Tibial nerve (tissue), 3 donors: ENCODE data around the gene CCDC9B.

ENCODE experiments used
- POLR2A ChIP-seq, 2 donors: fragments of 450-650 bp; IDR thresholded peaks; one replicate each; pipeline ENCODE4 v1.6.1; 2017; ENCODE audit warnings: antibody characterized with exemption in 2 of 2, mild to moderate bottlenecking in 2 of 2, moderate library complexity in 2 of 2
- TF ChIP-seq, protein P1 (sequence below), 5 experiments: fragments of 200-600 bp in 3 of 5; fragments of 450-650 bp in 2 of 5; sonication (generic) in 3 of 5; IDR thresholded peaks; one replicate each; pipeline ENCODE4 v1.5.1; 2016 to 2019; ENCODE audit warnings: antibody characterized with exemption in 5 of 5, mild to moderate bottlenecking in 3 of 5, moderate library complexity in 2 of 5

DNA sequence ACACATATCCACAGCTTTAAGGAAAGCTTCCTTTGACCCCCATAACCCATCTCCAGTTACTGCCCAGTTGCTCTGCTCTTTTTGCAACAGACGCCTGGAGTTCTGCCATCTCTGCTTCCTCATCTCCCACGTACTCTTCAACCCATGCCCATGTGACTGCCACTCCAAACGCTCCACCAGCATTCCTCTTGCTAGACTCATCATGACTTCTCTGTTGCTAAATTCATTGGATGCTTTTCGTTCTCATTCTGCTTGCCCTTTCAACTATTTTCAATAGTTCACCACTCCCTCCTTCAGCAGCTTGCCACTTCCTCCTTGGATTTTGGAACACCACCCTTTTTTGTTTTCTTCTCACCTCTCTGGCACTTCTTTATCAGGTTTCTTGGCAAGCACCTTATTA lies 39.1 kb upstream of the CCDC9B start:
- TF ChIP-seq, protein P1, sequence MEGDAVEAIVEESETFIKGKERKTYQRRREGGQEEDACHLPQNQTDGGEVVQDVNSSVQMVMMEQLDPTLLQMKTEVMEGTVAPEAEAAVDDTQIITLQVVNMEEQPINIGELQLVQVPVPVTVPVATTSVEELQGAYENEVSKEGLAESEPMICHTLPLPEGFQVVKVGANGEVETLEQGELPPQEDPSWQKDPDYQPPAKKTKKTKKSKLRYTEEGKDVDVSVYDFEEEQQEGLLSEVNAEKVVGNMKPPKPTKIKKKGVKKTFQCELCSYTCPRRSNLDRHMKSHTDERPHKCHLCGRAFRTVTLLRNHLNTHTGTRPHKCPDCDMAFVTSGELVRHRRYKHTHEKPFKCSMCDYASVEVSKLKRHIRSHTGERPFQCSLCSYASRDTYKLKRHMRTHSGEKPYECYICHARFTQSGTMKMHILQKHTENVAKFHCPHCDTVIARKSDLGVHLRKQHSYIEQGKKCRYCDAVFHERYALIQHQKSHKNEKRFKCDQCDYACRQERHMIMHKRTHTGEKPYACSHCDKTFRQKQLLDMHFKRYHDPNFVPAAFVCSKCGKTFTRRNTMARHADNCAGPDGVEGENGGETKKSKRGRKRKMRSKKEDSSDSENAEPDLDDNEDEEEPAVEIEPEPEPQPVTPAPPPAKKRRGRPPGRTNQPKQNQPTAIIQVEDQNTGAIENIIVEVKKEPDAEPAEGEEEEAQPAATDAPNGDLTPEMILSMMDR (IDR thresholded peaks at IDR 0.05), result no peak
- no peak for TF ChIP-seq POLR2A (IDR thresholded peaks at IDR 0.05)
